Stimulated activated naive CD8-positive, alpha-beta T cell treated with anti-CD3 and anti-CD28 coated beads, Interleukin-15, Interleukin-2, amounts not matched to agents 100 ng/mL and 50 ng/mL, for 24 hours (primary cell): Measurements from ENCODE around the gene ATP1B4.
"Not testable (repeated sequence)": the region's sequence is repeated elsewhere in the genome, so short reads cannot be mapped to it uniquely, and the experiment has no call there.

Experiments
- H3K27ac Mint-ChIP-seq: one replicate; pipeline ENCODE4 v1.8.0; 2021; ENCODE audit warnings: mild to moderate bottlenecking, mixed read lengths
- H3K27me3 Mint-ChIP-seq: one replicate; pipeline ENCODE4 v1.8.0; 2021; ENCODE audit warnings: mixed read lengths
- H3K36me3 Mint-ChIP-seq: one replicate; pipeline ENCODE4 v1.8.0; 2021; ENCODE audit warnings: low read depth, mixed read lengths
- H3K4me1 Mint-ChIP-seq: one replicate; pipeline ENCODE4 v1.8.0; 2021; ENCODE audit warnings: low read depth, mixed read lengths
- H3K4me3 Mint-ChIP-seq: one replicate; pipeline ENCODE4 v1.8.0; 2021; ENCODE audit warnings: mild to moderate bottlenecking, mixed read lengths
- H3K9me3 Mint-ChIP-seq: one replicate; pipeline ENCODE4 v1.8.0; 2021; ENCODE audit warnings: mixed read lengths

Gene ATP1B4

DNA sequence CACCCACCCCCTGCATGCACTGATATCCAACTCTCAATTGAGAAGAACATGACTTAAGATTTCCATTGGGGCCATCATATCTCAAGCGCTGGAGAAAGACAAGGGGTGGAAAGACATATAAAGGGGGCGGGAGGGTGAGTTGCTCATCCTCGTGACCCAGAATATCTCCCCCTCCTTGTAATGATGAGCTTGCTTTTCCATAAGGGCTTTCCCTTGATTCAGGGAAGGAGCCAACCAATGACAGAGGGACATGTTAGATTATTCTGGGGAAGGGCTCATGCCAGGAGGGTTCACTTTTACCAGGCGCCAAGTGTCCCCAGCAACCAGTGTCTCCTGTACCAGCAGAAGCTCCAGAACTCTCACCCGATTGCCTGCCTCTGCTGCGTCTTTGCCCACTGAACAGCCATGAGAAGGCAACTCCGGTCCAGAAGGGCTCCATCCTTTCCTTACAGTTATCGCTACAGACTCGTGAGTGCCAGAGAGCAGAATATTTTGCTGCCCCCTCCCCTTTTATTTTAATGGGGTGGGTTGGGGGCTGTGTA is at the start of gene ATP1B4:
Gene ATP1B4, plus strand, starts transcription at position 326 of the 542 bp plus-strand sequence. Its CDS starts 80 bp downstream, at position 406.
- Mint-ChIP-seq H3K36me3 (no peaks in the 10 kb centered on the region), H3K4me1 (peaks cover 4% of the 10 kb centered on the region), H3K27me3 (no peaks in the 10 kb centered on the region), H3K9me3 (no peaks in the 10 kb centered on the region), H3K4me3 (no peak within 1 kb of the TSS), H3K27ac (no peak within 1 kb of the TSS)

GRCh38 chrX:120315776-120316175 is 46.1 kb upstream of the ATP1B4 start:
- Mint-ChIP-seq H3K4me3 (no peak overlapping the region), H3K4me1 (no peaks in the 10 kb centered on the region), H3K27ac (no peak overlapping the region), H3K9me3 (no peaks in the 10 kb centered on the region), H3K27me3 (peaks cover 11% of the 10 kb centered on the region), H3K36me3 (no peaks in the 10 kb centered on the region)

- no peaks in the 10 kb centered on the region for H3K9me3 Mint-ChIP-seq
- no peak overlapping the region for H3K4me3 Mint-ChIP-seq
- no peaks in the 10 kb centered on the region for H3K4me1 Mint-ChIP-seq
- peaks cover 11% of the 10 kb centered on the region for H3K27me3 Mint-ChIP-seq
- H3K36me3 Mint-ChIP-seq: no peaks in the 10 kb centered on the region
- no peak overlapping the region for H3K27ac Mint-ChIP-seq
Observed at GRCh38 chrX:120316587-120317283, 45.2 kb upstream of the ATP1B4 start.

DNA sequence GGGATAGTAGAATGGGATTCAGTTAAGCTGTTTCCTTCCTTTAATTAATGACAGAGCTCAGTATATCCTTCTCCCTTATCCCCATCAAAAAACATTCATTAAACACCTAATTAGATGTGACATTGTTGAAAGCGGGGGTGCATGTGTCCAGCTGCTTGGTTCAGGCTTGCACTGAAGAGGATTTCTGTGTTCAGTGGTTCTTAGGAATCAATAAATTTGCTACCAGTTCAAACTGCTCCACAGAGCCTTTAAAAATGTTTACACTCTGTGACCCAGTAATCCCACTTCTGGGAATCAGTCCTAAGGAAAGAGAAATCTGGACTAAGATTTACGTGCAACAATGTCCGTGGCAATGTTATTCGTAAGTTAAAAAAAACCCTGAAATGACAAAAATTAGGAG is 43.5 kb upstream of the ATP1B4 start:
- Mint-ChIP-seq H3K4me1 (no peaks in the 10 kb centered on the region), H3K4me3 (no peak overlapping the region), H3K36me3 (no peaks in the 10 kb centered on the region), H3K27me3 (peaks cover 7% of the 10 kb centered on the region), H3K27ac (no peak overlapping the region), H3K9me3 (no peaks in the 10 kb centered on the region)

- H3K4me1 Mint-ChIP-seq: no peaks in the 10 kb centered on the region
Observed at GRCh38 chrX:120321520-120322281, 40.2 kb upstream of the ATP1B4 start.

GRCh38 chrX:120331116-120331515 is 30.8 kb upstream of the ATP1B4 start:
- H3K27ac Mint-ChIP-seq: no peak overlapping the region

More at GRCh38 chrX:120321520-120322281, 40.2 kb upstream of the ATP1B4 start:
- Mint-ChIP-seq H3K4me3 (no peak overlapping the region), H3K27me3 (no peaks in the 10 kb centered on the region), H3K36me3 (no peaks in the 10 kb centered on the region), H3K9me3 (no peaks in the 10 kb centered on the region), H3K27ac (no peak overlapping the region)

DNA sequence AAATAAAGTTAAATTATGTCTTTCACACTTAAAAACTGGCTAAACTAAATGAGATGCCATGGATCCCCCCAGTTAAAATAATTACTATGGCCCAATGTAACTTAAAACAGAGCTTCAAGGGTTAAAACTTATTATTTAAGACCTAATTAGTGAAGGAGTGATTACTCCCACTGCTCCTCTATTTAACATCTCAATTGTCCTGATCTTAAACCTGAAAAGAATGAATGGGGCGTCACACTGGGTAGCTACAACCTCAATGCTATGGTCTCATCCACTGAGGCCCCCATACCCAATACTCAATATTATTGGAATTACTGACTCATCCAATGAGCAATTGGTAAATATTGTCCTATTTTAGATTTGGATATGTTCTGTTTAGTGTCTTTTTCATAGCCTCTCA is 29.5 kb upstream of the ATP1B4 start:
- Mint-ChIP-seq H3K4me3 (no peak overlapping the region), H3K27me3 (no peaks in the 10 kb centered on the region), H3K36me3 (no peaks in the 10 kb centered on the region), H3K27ac (no peak overlapping the region), H3K9me3 (peaks cover 6% of the 10 kb centered on the region), H3K4me1 (no peaks in the 10 kb centered on the region)

More at GRCh38 chrX:120331116-120331515, 30.8 kb upstream of the ATP1B4 start:
- Mint-ChIP-seq H3K27me3 (no peaks in the 10 kb centered on the region), H3K9me3 (peaks cover 5% of the 10 kb centered on the region), H3K4me3 (no peak overlapping the region), H3K4me1 (no peaks in the 10 kb centered on the region), H3K36me3 (no peaks in the 10 kb centered on the region)

GRCh38 chrX:120334151-120334550 is 27.7 kb upstream of the ATP1B4 start:
- Mint-ChIP-seq H3K4me1 (no peaks in the 10 kb centered on the region), H3K36me3 (no peaks in the 10 kb centered on the region), H3K4me3 (no peak overlapping the region), H3K27ac (no peak overlapping the region), H3K9me3 (peaks cover 12% of the 10 kb centered on the region), H3K27me3 (no peaks in the 10 kb centered on the region)

GRCh38 chrX:120334603-120335002 is 27.3 kb upstream of the ATP1B4 start:
- Mint-ChIP-seq H3K27ac (no peak overlapping the region), H3K4me3 (no peak overlapping the region), H3K36me3 (no peaks in the 10 kb centered on the region), H3K27me3 (no peaks in the 10 kb centered on the region), H3K9me3 (peaks cover 12% of the 10 kb centered on the region), H3K4me1 (no peaks in the 10 kb centered on the region)

GRCh38 chrX:120335289-120335688 is 26.6 kb upstream of the ATP1B4 start:
- H3K9me3 Mint-ChIP-seq: peaks cover 12% of the 10 kb centered on the region

GRCh38 chrX:120336899-120337298 is 25.0 kb upstream of the ATP1B4 start:
- H3K9me3 Mint-ChIP-seq: peaks cover 12% of the 10 kb centered on the region

More at GRCh38 chrX:120335289-120335688, 26.6 kb upstream of the ATP1B4 start:
- H3K27me3 Mint-ChIP-seq: no peaks in the 10 kb centered on the region
- no peak overlapping the region for H3K4me3 Mint-ChIP-seq
- no peaks in the 10 kb centered on the region for H3K4me1 Mint-ChIP-seq
- no peak overlapping the region for H3K27ac Mint-ChIP-seq
- no peaks in the 10 kb centered on the region for H3K36me3 Mint-ChIP-seq

GRCh38 chrX:120344566-120344965 is 17.3 kb upstream of the ATP1B4 start:
- not testable (repeated sequence) for H3K9me3 Mint-ChIP-seq, H3K36me3 Mint-ChIP-seq, H3K27ac Mint-ChIP-seq, H3K4me1 Mint-ChIP-seq, H3K27me3 Mint-ChIP-seq, H3K4me3 Mint-ChIP-seq

More at GRCh38 chrX:120336899-120337298, 25.0 kb upstream of the ATP1B4 start:
- Mint-ChIP-seq H3K4me1 (no peaks in the 10 kb centered on the region), H3K27ac (no peak overlapping the region), H3K27me3 (no peaks in the 10 kb centered on the region), H3K4me3 (no peak overlapping the region), H3K36me3 (no peaks in the 10 kb centered on the region)

DNA sequence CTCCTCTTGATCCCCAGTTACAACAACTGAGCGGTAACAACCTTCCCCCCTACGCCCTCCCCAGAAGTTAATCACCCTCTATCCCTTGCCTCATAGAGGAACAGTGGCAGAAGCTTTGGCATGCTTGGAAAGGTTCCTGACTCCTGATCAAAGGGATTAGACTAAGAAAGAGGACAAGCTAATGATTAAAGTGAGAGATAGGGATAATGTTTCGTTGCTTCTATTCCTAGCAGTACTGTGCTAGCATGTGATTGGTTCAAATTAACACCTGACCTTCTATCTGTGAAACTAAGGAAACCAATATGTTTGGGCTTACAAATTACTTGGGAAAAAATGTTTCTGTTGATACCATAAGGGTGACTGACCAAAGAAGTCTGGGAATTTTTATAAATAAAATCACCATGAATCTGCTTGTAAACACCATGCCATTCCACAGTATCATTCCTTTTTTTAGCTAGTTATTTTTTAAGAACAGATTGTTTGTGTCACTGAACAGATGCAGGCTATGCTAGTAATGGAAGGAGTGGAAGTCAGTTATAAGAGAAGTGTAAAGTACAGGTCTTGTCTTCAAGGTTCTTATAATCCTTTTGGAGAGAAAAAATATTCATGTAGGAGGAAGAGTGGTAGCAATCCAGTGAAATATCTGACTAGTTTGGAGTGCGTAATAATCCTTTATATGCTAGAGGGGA is 11.3 kb upstream of the ATP1B4 start:
- no peaks in the 10 kb centered on the region for H3K36me3 Mint-ChIP-seq
- no peaks in the 10 kb centered on the region for H3K9me3 Mint-ChIP-seq
- no peaks in the 10 kb centered on the region for H3K4me1 Mint-ChIP-seq
- no peak overlapping the region for H3K27ac Mint-ChIP-seq
- H3K4me3 Mint-ChIP-seq: no peak overlapping the region
- H3K27me3 Mint-ChIP-seq: no peaks in the 10 kb centered on the region

DNA sequence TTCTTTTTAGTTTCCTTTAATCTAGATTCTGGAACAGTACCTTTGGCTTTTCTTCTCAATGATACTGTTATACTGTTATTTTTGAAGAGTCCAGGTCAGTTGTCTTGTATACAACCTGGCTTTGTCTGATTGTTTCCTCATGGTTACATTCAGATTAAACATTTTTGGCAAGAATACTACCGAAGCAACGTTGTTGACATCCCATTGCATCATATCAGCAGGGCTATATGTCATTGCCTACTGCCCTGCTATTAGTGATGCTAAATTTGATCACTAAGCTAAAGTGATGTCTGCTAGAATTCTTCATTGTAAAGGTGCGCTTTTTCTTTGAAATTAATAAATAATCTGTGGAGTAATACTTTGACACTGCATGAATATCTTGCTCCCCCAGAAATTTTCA is 5.8 kb upstream of the ATP1B4 start:
- peaks cover 4% of the 10 kb centered on the region for H3K4me1 Mint-ChIP-seq
- no peak overlapping the region for H3K4me3 Mint-ChIP-seq

DNA sequence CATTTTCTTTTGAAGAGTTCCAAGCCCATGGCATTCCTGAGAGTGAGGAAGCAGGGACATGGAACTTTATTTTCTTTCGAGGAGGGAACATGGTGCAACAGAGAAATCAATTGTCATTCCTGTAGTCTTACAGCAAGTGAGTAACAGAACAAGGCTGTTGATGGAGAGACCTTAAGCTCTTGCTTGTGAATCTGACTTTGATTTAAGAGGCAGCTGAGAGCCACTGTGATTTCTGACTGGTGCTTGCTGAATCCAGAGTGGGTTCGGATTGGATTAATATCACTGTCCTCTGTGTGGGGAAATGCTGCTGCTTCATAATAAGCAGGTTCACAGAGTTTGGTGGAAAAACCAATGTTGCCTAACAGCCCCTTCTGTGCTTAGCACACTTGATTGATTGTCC is 4.7 kb upstream of the ATP1B4 start:
- Mint-ChIP-seq H3K9me3 (no peaks in the 10 kb centered on the region), H3K36me3 (no peaks in the 10 kb centered on the region), H3K27ac (no peak overlapping the region), H3K4me3 (no peak overlapping the region), H3K27me3 (no peaks in the 10 kb centered on the region), H3K4me1 (peaks cover 4% of the 10 kb centered on the region)

More for the DNA sequence above, 5.8 kb upstream of the ATP1B4 start:
- H3K36me3 Mint-ChIP-seq: no peaks in the 10 kb centered on the region
- no peaks in the 10 kb centered on the region for H3K9me3 Mint-ChIP-seq
- no peak overlapping the region for H3K27ac Mint-ChIP-seq
- no peaks in the 10 kb centered on the region for H3K27me3 Mint-ChIP-seq
